K562 (cell line): ENCODE results near the gene ADIPOR1. TPM values are rescaled to one million over a fixed set of nuclear protein-coding genes. Genes with fewer than 3 reads are reported as not detected.

Experiments used
- BCL6 ChIP-seq: fragments of 250-450 bp; sonication (Bioruptor Pico); IDR thresholded peaks from 2 replicates; pipeline ENCODE4 v1.4.0; 2020
- BMI1 ChIP-seq: fragments of 150-350 bp; IDR thresholded peaks from 2 replicates; pipeline ENCODE4 v1.6.1; 2014; ENCODE audit warnings: low read length
- CREB1 ChIP-seq, 2 experiments: sonication (generic) in 1 of 2; formaldehyde crosslinking in 1 of 2; IDR thresholded peaks; 2 replicates each; pipeline versions ENCODE4 v1.6.1 to v1.8.0; 2012 to 2022; ENCODE audit warnings: inconsistent platforms in 1 of 2, mild to moderate bottlenecking in 1 of 2, missing genetic modification reagents in 1 of 2, moderate library complexity in 1 of 2
- EP300 ChIP-seq: IDR thresholded peaks from 2 replicates; pipeline ENCODE4 v1.6.1; 2012; ENCODE audit warnings: low read length, improper control_type of control experiment
- MAFK ChIP-seq: IDR thresholded peaks from 2 replicates; pipeline ENCODE4 v1.6.1; 2011; ENCODE audit warnings: low read length, improper control_type of control experiment
- NBN ChIP-seq: fragments of 450-650 bp; IDR thresholded peaks from 2 replicates; pipeline ENCODE4 v1.6.1; 2016; ENCODE audit warnings: low read depth, mild to moderate bottlenecking
- NCOA4 ChIP-seq: fragments of 450-650 bp; IDR thresholded peaks from 2 replicates; pipeline ENCODE4 v1.6.1; 2018; ENCODE audit warnings: mild to moderate bottlenecking; ENCODE audit not compliant: partially characterized antibody
- NCOA6 ChIP-seq: fragments of 450-650 bp; IDR thresholded peaks from 2 replicates; pipeline ENCODE4 v1.6.1; 2017; ENCODE audit warnings: mild to moderate bottlenecking
- NELFE ChIP-seq: IDR thresholded peaks from 2 replicates; pipeline ENCODE4 v1.6.1; 2011; ENCODE audit warnings: mild to moderate bottlenecking; ENCODE audit not compliant: insufficient read depth, insufficient read length
- POLR2H ChIP-seq: IDR thresholded peaks from 2 replicates; pipeline ENCODE4 v1.6.1; 2016; ENCODE audit warnings: missing genetic modification characterization, low read depth, mild to moderate bottlenecking, control low read depth, missing compliant biosample characterization, moderate library complexity
- RBM25 ChIP-seq: fragments of 200-400 bp; formaldehyde crosslinking; IDR thresholded peaks from 2 replicates; pipeline ENCODE4 v1.6.1; 2018; ENCODE audit warnings: low read length, low read depth, moderate library complexity; ENCODE audit not compliant: severe bottlenecking
- SMC3 ChIP-seq: conservative IDR thresholded peaks from 2 replicates; pipeline ENCODE4 v1.6.1; 2011; ENCODE audit warnings: low read depth, low read length, improper control_type of control experiment; ENCODE audit not compliant: insufficient read depth
- SRSF9 ChIP-seq: fragments of 200-400 bp; formaldehyde crosslinking; IDR thresholded peaks from 2 replicates; pipeline ENCODE4 v1.6.1; 2017; ENCODE audit warnings: low read depth, low read length, borderline replicate concordance
- TCF7 ChIP-seq: sonication (generic); IDR thresholded peaks from 2 replicates; pipeline ENCODE4 v1.6.1; 2016; ENCODE audit warnings: antibody characterized with exemption, borderline replicate concordance
- TSC22D4 ChIP-seq: fragments of 450-650 bp; IDR thresholded peaks from 2 replicates; pipeline ENCODE4 v1.6.1; 2016; ENCODE audit warnings: missing genetic modification characterization, missing biosample characterization, control low read depth
- ZKSCAN1 ChIP-seq: fragments of 150-350 bp; IDR thresholded peaks from 2 replicates; pipeline ENCODE4 v1.6.1; 2016; ENCODE audit warnings: low read depth, low read length
- ZNF184 ChIP-seq: sonication (generic); formaldehyde crosslinking; IDR thresholded peaks from 2 replicates; pipeline ENCODE4 v1.5.0; 2020; ENCODE audit warnings: missing genetic modification reagents
- ZNF197 ChIP-seq: fragments of 200-800 bp; sonication (Bioruptor generic); IDR thresholded peaks from 2 replicates; pipeline ENCODE4 v1.6.1; 2016; ENCODE audit warnings: low read depth, missing genetic modification characterization, missing compliant biosample characterization
- ZNF232 ChIP-seq: sonication (generic); formaldehyde crosslinking; IDR thresholded peaks from 2 replicates; pipeline ENCODE4 v1.8.0; 2022; ENCODE audit warnings: mild to moderate bottlenecking, missing genetic modification reagents
- ZNF311 ChIP-seq: fragments of 250-450 bp; sonication (Bioruptor Pico); IDR thresholded peaks from 2 replicates; pipeline ENCODE4 v1.4.0; 2020; ENCODE audit warnings: mild to moderate bottlenecking, moderate library complexity
- ZNF507 ChIP-seq: conservative IDR thresholded peaks from 2 replicates; pipeline ENCODE4 v1.6.1; 2017; ENCODE audit warnings: missing genetic modification characterization, missing compliant biosample characterization
- polyA plus RNA-seq, 8 experiments: library from polyadenylated mRNA; depleted of rRNA in 4 of 8; stranded (reverse) in 5 of 8; unstranded in 3 of 8; fragments of >200 nt; fragmentation: Nextera tagmentation in 2 of 8; fragmentation: Illumina TruSeq in 1 of 8; extraction: Ambion mirVana in 2 of 8; extraction: Trizol in 1 of 8; gene quantifications; 2 replicates each; pipeline versions ENCODE4 v1.2.1 to v1.2.3, GENCODE V29; 2011 to 2014; ENCODE audit warnings: inconsistent platforms in 1 of 8, missing spikeins in 1 of 8
- total RNA-seq, 7 experiments: library from RNA; depleted of rRNA in 6 of 7; stranded (reverse); fragments of >200 nt in 6 of 7; fragmentation: Illumina TruSeq in 2 of 7; extraction: Trizol in 2 of 7; gene quantifications; 2 replicates each; pipeline versions ENCODE4 v1.2.1 to v1.2.3, GENCODE V29; 2011 to 2021; ENCODE audit warnings: low replicate concordance in 1 of 7
- TF ChIP-seq, protein P1 (sequence below): sonication (generic); formaldehyde crosslinking; IDR thresholded peaks from 2 replicates; pipeline ENCODE4 v1.9.0; 2022; ENCODE audit warnings: mild to moderate bottlenecking, missing genetic modification reagents
- TF ChIP-seq, protein P2 (sequence below): fragments of 450-650 bp; IDR thresholded peaks from 2 replicates; pipeline ENCODE4 v1.7.0; 2016; ENCODE audit warnings: borderline replicate concordance
- TF ChIP-seq, protein P3 (sequence below), 2 experiments: fragments of 150-350 bp in 1 of 2; IDR thresholded peaks; 2 replicates each; pipeline ENCODE4 v1.6.1; 2012 to 2016; ENCODE audit warnings: low read depth in 2 of 2, low read length in 2 of 2, mild to moderate bottlenecking in 1 of 2, moderate library complexity in 1 of 2

ADIPOR1 gene
- total and polyA plus RNA-seq, 9 of the 15 experiments (the other 6 are each of a cell fraction or from before 2014, with no cell fraction given) = 29.0 to 217 (median 100) TPM

DNA sequence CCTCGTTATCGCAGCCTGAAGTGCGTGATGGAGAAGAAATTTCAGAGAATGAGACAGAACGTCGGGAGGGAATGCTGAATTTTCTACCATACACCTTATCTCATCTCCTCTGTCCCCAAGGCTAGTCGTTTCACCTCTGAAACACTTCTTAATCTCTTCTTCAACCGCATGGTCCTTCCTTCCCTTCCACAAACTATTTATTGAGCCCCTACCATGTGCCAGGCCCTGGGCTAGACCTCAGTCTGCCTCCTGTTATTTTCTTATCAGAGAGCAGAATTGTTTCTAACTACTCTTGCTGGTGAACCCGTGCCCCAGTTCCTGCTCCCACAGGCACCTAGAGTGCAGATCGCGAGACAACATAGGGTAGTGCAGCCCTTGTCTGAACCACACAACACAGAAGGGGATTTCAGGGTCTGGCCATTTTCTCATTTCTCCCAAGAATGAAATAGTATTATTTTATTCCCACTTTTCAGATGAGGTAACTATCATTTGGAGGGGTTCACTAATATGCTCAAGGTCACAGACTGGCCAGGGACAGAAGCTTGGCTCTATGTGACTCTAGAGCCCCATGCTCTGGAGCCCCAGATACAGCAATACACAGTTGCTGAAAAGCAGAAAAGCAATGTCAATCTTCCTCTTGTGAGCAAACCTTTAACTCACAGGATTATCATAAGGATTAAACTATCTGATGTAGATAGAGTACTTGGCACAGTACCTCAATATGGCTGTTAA, 598 bp upstream of the ADIPOR1 start (continued):
- TF ChIP-seq ZNF507 (no peak), CREB1 (IDR thresholded peaks at IDR 0.05) (no peak), CREB1 (CRISPR knock-in tag; IDR thresholded peaks at IDR 0.05) (no peak), BMI1 (no peak), NCOA4 (no peak), SMC3 (no peak), NELFE (no peak), ZKSCAN1 (no peak), TSC22D4 (no peak), SRSF9 (no peak), RBM25 (no peak), POLR2H (tag) (no peak), TCF7 (no peak), BCL6 (CRISPR knock-in tag) (no peak), EP300 (peak; percentile 1; the same call in 1 of the 2 replicates), MAFK (no peak), NCOA6 (no peak), ZNF184 (CRISPR knock-in tag) (no peak), ZNF197 (CRISPR knock-in tag) (no peak), ZNF311 (CRISPR knock-in tag) (no peak), NBN (peak; percentile 74; the same call in 1 of the 2 replicates), ZNF232 (CRISPR knock-in tag) (no peak)
- TF ChIP-seq, protein P1, sequence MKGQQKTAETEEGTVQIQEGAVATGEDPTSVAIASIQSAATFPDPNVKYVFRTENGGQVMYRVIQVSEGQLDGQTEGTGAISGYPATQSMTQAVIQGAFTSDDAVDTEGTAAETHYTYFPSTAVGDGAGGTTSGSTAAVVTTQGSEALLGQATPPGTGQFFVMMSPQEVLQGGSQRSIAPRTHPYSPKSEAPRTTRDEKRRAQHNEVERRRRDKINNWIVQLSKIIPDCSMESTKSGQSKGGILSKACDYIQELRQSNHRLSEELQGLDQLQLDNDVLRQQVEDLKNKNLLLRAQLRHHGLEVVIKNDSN (CRISPR knock-in tag) = peak; percentile 56
- TF ChIP-seq, protein P2, sequence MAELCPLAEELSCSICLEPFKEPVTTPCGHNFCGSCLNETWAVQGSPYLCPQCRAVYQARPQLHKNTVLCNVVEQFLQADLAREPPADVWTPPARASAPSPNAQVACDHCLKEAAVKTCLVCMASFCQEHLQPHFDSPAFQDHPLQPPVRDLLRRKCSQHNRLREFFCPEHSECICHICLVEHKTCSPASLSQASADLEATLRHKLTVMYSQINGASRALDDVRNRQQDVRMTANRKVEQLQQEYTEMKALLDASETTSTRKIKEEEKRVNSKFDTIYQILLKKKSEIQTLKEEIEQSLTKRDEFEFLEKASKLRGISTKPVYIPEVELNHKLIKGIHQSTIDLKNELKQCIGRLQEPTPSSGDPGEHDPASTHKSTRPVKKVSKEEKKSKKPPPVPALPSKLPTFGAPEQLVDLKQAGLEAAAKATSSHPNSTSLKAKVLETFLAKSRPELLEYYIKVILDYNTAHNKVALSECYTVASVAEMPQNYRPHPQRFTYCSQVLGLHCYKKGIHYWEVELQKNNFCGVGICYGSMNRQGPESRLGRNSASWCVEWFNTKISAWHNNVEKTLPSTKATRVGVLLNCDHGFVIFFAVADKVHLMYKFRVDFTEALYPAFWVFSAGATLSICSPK = 0 out of 2 replicates have a peak, but pooled peaks have one; percentile 67
- TF ChIP-seq, protein P3, sequence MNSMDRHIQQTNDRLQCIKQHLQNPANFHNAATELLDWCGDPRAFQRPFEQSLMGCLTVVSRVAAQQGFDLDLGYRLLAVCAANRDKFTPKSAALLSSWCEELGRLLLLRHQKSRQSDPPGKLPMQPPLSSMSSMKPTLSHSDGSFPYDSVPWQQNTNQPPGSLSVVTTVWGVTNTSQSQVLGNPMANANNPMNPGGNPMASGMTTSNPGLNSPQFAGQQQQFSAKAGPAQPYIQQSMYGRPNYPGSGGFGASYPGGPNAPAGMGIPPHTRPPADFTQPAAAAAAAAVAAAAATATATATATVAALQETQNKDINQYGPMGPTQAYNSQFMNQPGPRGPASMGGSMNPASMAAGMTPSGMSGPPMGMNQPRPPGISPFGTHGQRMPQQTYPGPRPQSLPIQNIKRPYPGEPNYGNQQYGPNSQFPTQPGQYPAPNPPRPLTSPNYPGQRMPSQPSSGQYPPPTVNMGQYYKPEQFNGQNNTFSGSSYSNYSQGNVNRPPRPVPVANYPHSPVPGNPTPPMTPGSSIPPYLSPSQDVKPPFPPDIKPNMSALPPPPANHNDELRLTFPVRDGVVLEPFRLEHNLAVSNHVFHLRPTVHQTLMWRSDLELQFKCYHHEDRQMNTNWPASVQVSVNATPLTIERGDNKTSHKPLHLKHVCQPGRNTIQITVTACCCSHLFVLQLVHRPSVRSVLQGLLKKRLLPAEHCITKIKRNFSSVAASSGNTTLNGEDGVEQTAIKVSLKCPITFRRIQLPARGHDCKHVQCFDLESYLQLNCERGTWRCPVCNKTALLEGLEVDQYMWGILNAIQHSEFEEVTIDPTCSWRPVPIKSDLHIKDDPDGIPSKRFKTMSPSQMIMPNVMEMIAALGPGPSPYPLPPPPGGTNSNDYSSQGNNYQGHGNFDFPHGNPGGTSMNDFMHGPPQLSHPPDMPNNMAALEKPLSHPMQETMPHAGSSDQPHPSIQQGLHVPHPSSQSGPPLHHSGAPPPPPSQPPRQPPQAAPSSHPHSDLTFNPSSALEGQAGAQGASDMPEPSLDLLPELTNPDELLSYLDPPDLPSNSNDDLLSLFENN (IDR thresholded peaks at IDR 0.05; ENCODE audit: low read depth in 2 of 2, low read length in 2 of 2) = no peak
